Measurements from ENCODE around the gene NAALADL2.
"Not testable (repeated sequence)": the region's sequence is repeated elsewhere in the genome, so short reads cannot be mapped to it uniquely, and the experiment has no call there.

Gene NAALADL2

GRCh38 chr3:175077216-175077615 is 218.1 kb downstream of the NAALADL2 start:
- DNase-seq = no peak

- DNase-seq = no peak
Measured at GRCh38 chr3:175082631-175083030, 223.5 kb downstream of the NAALADL2 start.

- DNase-seq = not testable (repeated sequence)
Measured at GRCh38 chr3:175087128-175087527, 228.0 kb downstream of the NAALADL2 start.

GRCh38 chr3:175088766-175089380 is 229.7 kb downstream of the NAALADL2 start:
- DNase-seq = no peak

GRCh38 chr3:175091426-175092114 is 232.4 kb downstream of the NAALADL2 start:
- DNase-seq = no peak

- DNase-seq = no peak
Measured at GRCh38 chr3:175093748-175094147, 234.6 kb downstream of the NAALADL2 start.

- no peak for DNase-seq
Measured at GRCh38 chr3:175094344-175094743, 235.2 kb downstream of the NAALADL2 start.

- no peak for DNase-seq
Measured at GRCh38 chr3:175098644-175099043, 239.5 kb downstream of the NAALADL2 start.

- no peak for DNase-seq
Measured at GRCh38 chr3:175102161-175102560, 243.0 kb downstream of the NAALADL2 start.

- DNase-seq = no peak
Measured at GRCh38 chr3:175103298-175103697, 244.2 kb downstream of the NAALADL2 start.

- no peak for DNase-seq
Measured at GRCh38 chr3:175105066-175105465, 245.9 kb downstream of the NAALADL2 start.

GRCh38 chr3:175107231-175107630 is 248.1 kb downstream of the NAALADL2 start:
- no peak for DNase-seq

GRCh38 chr3:175107995-175108394 is 248.9 kb downstream of the NAALADL2 start:
- DNase-seq = no peak

GRCh38 chr3:175108613-175109151 is 249.5 kb downstream of the NAALADL2 start:
- no peak for DNase-seq

- DNase-seq = no peak
Measured at GRCh38 chr3:175111036-175111435, 251.9 kb downstream of the NAALADL2 start.

GRCh38 chr3:175118382-175118941 is 259.3 kb downstream of the NAALADL2 start:
- no peak for DNase-seq

- DNase-seq = no peak
Measured at GRCh38 chr3:175121225-175121624, 262.1 kb downstream of the NAALADL2 start.

GRCh38 chr3:175127075-175127662 is 268.0 kb downstream of the NAALADL2 start:
- no peak for DNase-seq

- DNase-seq = no peak
Measured at GRCh38 chr3:175129126-175129525, 270.0 kb downstream of the NAALADL2 start.

- no peak for DNase-seq
Measured at GRCh38 chr3:175129571-175129970, 270.4 kb downstream of the NAALADL2 start.

- DNase-seq = not testable (repeated sequence)
Measured at GRCh38 chr3:175131866-175132265, 272.7 kb downstream of the NAALADL2 start.

GRCh38 chr3:175132706-175133105 is 273.6 kb downstream of the NAALADL2 start:
- not testable (repeated sequence) for DNase-seq

GRCh38 chr3:175144368-175144767 is 285.2 kb downstream of the NAALADL2 start:
- DNase-seq = no peak

GRCh38 chr3:175146258-175146657 is 287.1 kb downstream of the NAALADL2 start:
- DNase-seq = no peak
